Small intestine (tissue), 7 donors: ENCODE results near the gene PGM3. TPM values are rescaled to one million over a fixed set of nuclear protein-coding genes. Genes with fewer than 3 reads are reported as not detected.

Experiments
- DNase-seq, 2 donors: peaks; one replicate each; pipeline versions ENCODE4 v3.0.0 to v3.0.0-alpha.2; 2013
- FAIRE-seq: peaks from 2 replicates; lab custom pipeline; 2012; peaks lifted over from hg19 to GRCh38; lab: Jason Lieb, UNC
- H3K27ac ChIP-seq, 3 donors: one replicate each; pipeline ENCODE4 v1.5.1; 2013; ENCODE audit warnings: low read length in 2 of 3, mild to moderate bottlenecking in 2 of 3, control low read depth in 1 of 3, inconsistent platforms in 1 of 3, low read depth in 1 of 3, moderate library complexity in 1 of 3
- H3K27me3 ChIP-seq, 3 donors: one replicate each; pipeline ENCODE4 v1.6.1; 2013; ENCODE audit warnings: low read length in 3 of 3, inconsistent platforms in 1 of 3; ENCODE audit not compliant: control insufficient read depth in 3 of 3, insufficient read depth in 3 of 3
- H3K36me3 ChIP-seq, 3 donors: one replicate each; pipeline ENCODE4 v1.6.1; 2013; ENCODE audit warnings: low read length in 3 of 3, inconsistent platforms in 1 of 3, low read depth in 1 of 3, mild to moderate bottlenecking in 1 of 3, moderate library complexity in 1 of 3; ENCODE audit not compliant: control insufficient read depth in 3 of 3, insufficient read depth in 2 of 3
- H3K4me1 ChIP-seq, 3 donors: one replicate each; pipeline ENCODE4 v1.6.1; 2013; ENCODE audit warnings: low read length in 2 of 3, inconsistent platforms in 1 of 3, low read depth in 1 of 3, mild to moderate bottlenecking in 1 of 3, moderate library complexity in 1 of 3; ENCODE audit not compliant: control insufficient read depth in 3 of 3, insufficient read depth in 2 of 3
- H3K4me3 ChIP-seq, 3 donors: one replicate each; pipeline ENCODE4 v1.5.1; 2013; ENCODE audit warnings: low read length in 3 of 3, control low read depth in 1 of 3, inconsistent platforms in 1 of 3, low read depth in 1 of 3, mild to moderate bottlenecking in 1 of 3, moderate library complexity in 1 of 3
- H3K9me3 ChIP-seq, 2 donors: one replicate each; pipeline ENCODE4 v1.6.1; 2013; ENCODE audit warnings: low read depth in 1 of 2, low read length in 1 of 2; ENCODE audit not compliant: control insufficient read depth in 2 of 2, insufficient read depth in 1 of 2
- WGBS, 3 donors: extraction: QIAGEN DNeasy Blood & Tissue Kit; methylation state at CpG; one replicate each; pipeline ENCODE4 v1.1.7; 2013; 5-methylcytosine and 5-hydroxymethylcytosine counted together
- polyA plus RNA-seq, 4 donors: library from polyadenylated mRNA; stranded (reverse) in 3 of 4; unstranded in 1 of 4; fragments of 200-250 nt in 3 of 4; fragments of 120-200 nt in 1 of 4; gene quantifications; one replicate each; pipeline versions ENCODE4 v1.2.1 to v1.2.3, GENCODE V29; 2013
- donor health status: healthy with polysubstance abuse.
- donor health status: control.
- donor health status: control.
- donor health status: Bipolar disorder and iron deficiency.
- donor health status: healthy.

The PGM3 gene
- polyA plus RNA-seq, 4 donors = 7.3 to 87.7 (median 11.6) TPM

- H3K27me3 ChIP-seq = no peaks in the 10 kb centered on the region
- H3K9me3 ChIP-seq = no peaks in the 10 kb centered on the region
- H3K4me1 ChIP-seq = no peaks in the 10 kb centered on the region
- DNase-seq (peak in 1 of 2 donors; percentile 39), FAIRE-seq (no peak)
- H3K36me3 ChIP-seq = peaks cover 9 to 21% (median 17%) of the 10 kb centered on the region in 3 donors
- WGBS, 3 donors = 69 to 83% (median 78%) methylated on average over 4 of the region's 4 CpGs
- no peak overlapping the region for H3K4me3 ChIP-seq
- H3K27ac ChIP-seq = no peak overlapping the region
These were observed 39.1 kb downstream of the PGM3 start for GRCh38 chr6:83153883-83154521.

DNA sequence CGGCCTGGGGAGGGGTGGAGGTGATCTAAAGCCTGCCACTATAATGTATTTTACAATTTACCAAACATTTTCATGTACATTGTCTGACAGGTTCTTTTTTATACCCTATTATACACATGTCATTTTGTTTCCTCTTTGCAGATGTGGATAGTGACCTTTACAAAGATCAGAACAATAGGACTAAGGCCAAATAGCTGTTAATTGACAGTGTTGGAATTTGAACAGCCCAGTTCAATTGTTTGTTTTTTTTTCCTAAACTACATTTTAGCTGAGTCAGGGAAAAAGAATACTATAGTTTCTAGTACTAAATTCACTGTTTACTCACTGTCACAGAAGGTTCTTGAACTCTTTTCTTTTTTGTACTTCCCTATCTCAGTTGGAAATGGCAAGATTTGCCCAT lies 40.2 kb downstream of the PGM3 start:
- 69 to 91% (median 83%) methylated on average over 1 of the region's 1 CpG for WGBS, 3 donors
- FAIRE-seq (no peak), DNase-seq (no peak)
- Histone ChIP-seq H3K4me1 (no peaks in the 10 kb centered on the region), H3K27me3 (no peaks in the 10 kb centered on the region), H3K36me3 (peaks cover 9 to 23% (median 19%) of the 10 kb centered on the region in 3 donors), H3K27ac (no peak overlapping the region), H3K9me3 (no peaks in the 10 kb centered on the region), H3K4me3 (no peak overlapping the region)

DNA sequence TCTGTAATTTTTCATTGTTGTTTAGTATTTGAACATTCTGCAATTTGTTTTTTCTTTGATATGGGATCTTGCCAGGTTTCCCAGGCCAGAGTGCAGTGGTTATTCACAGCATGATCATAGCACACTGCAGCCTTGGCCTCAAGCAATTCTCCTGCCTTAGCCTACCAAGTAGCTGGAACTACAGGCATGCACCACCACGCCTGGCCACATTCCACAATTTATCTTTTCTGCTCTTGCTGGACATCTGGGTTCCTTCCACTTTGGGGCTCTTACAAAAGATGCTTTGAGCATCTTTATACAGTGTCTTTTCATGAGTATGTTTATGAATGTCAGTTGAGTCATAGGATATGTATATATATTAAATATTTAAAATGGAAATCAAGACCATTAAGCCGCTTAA lies 42.0 kb downstream of the PGM3 start:
- H3K4me1 ChIP-seq = no peaks in the 10 kb centered on the region
- DNase-seq (no peak), FAIRE-seq (no peak)
- H3K36me3 ChIP-seq = peaks cover 5 to 18% (median 17%) of the 10 kb centered on the region in 3 donors
- H3K9me3 ChIP-seq = no peaks in the 10 kb centered on the region
- H3K27me3 ChIP-seq = no peaks in the 10 kb centered on the region
- WGBS, 3 donors = 81 to 100% (median 96%) methylated on average over 2 of the region's 2 CpGs
- no peak overlapping the region for H3K27ac ChIP-seq
- no peak overlapping the region for H3K4me3 ChIP-seq

DNA sequence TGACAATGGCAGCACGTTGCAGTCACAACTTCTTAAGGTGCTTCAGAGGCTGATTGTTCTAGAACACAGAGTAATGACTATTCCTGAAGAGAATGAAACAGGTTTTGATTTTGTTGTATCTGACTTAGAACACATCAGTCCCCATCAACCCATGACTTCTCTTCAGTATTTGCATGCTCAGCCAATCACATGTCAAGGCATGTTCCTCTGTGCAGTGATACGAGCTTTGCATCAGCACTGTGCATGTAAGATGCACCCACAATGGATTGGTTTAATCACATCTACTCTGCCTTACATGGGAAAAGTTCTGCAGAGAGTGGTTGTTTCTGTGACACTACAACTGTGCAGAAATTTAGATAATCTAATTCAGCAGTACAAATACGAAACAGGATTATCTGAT lies 54.3 kb downstream of the PGM3 start:
- no peaks in the 10 kb centered on the region for H3K4me1 ChIP-seq
- no peaks in the 10 kb centered on the region for H3K27me3 ChIP-seq
- H3K27ac ChIP-seq = no peak overlapping the region
- WGBS, 3 donors = 78 to 85% (median 82%) methylated on average over 3 of the region's 3 CpGs
- DNase-seq (no peak), FAIRE-seq (no peak)
- no peak overlapping the region for H3K4me3 ChIP-seq
- no peaks in the 10 kb centered on the region for H3K9me3 ChIP-seq
- peaks cover 2 to 16% (median 9%) of the 10 kb centered on the region in 3 donors for H3K36me3 ChIP-seq

DNA sequence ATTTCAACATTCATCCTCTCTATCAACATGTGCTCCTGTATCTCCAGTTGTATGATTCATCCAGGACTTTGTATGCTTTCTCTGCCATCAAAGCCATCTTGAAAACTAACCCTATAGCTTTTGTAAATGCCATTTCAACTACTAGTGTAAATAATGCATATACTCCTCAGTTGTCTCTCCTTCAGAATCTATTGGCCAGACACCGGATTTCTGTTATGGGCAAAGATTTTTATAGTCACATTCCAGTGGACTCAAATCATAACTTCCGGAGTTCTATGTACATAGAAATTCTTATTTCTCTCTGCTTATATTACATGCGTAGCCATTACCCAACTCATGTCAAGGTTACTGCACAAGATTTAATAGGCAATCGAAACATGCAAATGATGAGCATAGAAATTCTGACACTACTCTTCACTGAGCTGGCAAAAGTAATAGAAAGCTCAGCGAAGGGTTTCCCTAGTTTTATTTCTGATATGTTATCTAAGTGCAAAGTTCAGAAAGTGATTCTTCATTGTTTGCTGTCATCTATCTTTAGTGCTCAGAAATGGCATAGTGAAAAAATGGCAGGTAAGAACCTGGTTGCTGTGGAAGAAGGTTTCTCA lies 54.8 kb downstream of the PGM3 start:
- FAIRE-seq (no peak), DNase-seq (peak; percentile 5 to 37)
- H3K4me3 ChIP-seq = no peak overlapping the region
- peaks cover 2 to 16% (median 9%) of the 10 kb centered on the region in 3 donors for H3K36me3 ChIP-seq
- no peak overlapping the region for H3K27ac ChIP-seq
- 76 to 89% (median 84%) methylated on average over 5 of the region's 5 CpGs for WGBS, 3 donors
- no peaks in the 10 kb centered on the region for H3K27me3 ChIP-seq
- no peaks in the 10 kb centered on the region for H3K4me1 ChIP-seq
- H3K9me3 ChIP-seq = no peaks in the 10 kb centered on the region

- no peaks in the 10 kb centered on the region for H3K9me3 ChIP-seq
- no peaks in the 10 kb centered on the region for H3K4me1 ChIP-seq
- WGBS, 3 donors = 63 to 85% (median 75%) methylated on average over 3 of the region's 3 CpGs
- H3K4me3 ChIP-seq = no peak overlapping the region
- DNase-seq (no peak), FAIRE-seq (no peak)
- H3K27me3 ChIP-seq = no peaks in the 10 kb centered on the region
- H3K27ac ChIP-seq = no peak overlapping the region
- peaks cover 3 to 22% (median 11%) of the 10 kb centered on the region in 3 donors for H3K36me3 ChIP-seq
These were observed 60.9 kb downstream of the PGM3 start for GRCh38 chr6:83132121-83132520.

- Histone ChIP-seq H3K9me3 (no peaks in the 10 kb centered on the region), H3K4me1 (no peaks in the 10 kb centered on the region), H3K27ac (no peak overlapping the region), H3K36me3 (peaks cover 9 to 30% (median 25%) of the 10 kb centered on the region in 3 donors), H3K27me3 (no peaks in the 10 kb centered on the region), H3K4me3 (no peak overlapping the region)
- 95 to 98% (median 96%) methylated on average over 2 of the region's 2 CpGs for WGBS, 3 donors
- no peak for FAIRE-seq
- DNase-seq = no peak
These were observed 65.1 kb downstream of the PGM3 start for GRCh38 chr6:83127976-83128375.

DNA sequence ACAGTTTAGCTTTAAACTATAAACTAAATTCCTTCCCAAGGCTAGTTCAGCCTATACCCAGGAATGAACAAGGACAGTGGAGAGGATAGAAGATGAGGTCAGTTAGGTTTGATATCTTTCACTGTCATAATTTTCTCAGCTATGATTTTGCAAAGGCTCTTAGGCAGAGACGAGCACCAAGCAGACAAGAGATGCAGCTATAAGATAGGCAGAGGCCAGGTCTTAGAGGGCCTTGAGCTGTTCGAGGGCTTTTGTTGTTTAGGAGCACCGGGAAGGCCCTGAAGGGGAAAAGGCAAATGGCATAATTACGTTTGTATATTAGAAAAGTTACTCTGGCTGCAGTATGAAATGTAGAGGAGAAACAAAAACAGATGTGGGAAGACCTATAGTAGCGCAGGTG lies 65.8 kb downstream of the PGM3 start:
- no peaks in the 10 kb centered on the region for H3K9me3 ChIP-seq
- no peak for FAIRE-seq
- H3K4me3 ChIP-seq = no peak overlapping the region
- H3K4me1 ChIP-seq = no peaks in the 10 kb centered on the region
- DNase-seq = no peak
- no peak overlapping the region for H3K27ac ChIP-seq
- H3K36me3 ChIP-seq = peaks cover 9 to 30% (median 25%) of the 10 kb centered on the region in 3 donors
- WGBS, 3 donors = 93 to 94% (median 93%) methylated on average over 5 of the region's 5 CpGs
- no peaks in the 10 kb centered on the region for H3K27me3 ChIP-seq
